OCI-LY1 (cell line): ENCODE data around the gene ATOSA.

Experiments
- EZH2 ChIP-seq: fragments of 200-600 bp; sonication (generic), shearing (Covaris generic); IDR thresholded peaks from 2 replicates; pipeline ENCODE4 v1.8.0; 2017; ENCODE audit warnings: borderline replicate concordance, mixed run types, mild to moderate bottlenecking, antibody characterized with exemption, low read length, moderate library complexity, mixed read lengths
- TF ChIP-seq, protein P1 (sequence below): fragments of 200-600 bp; sonication (generic), shearing (Covaris generic); IDR thresholded peaks from 2 replicates; pipeline ENCODE4 v1.5.1; 2017; ENCODE audit warnings: mild to moderate bottlenecking, antibody characterized with exemption, low read length, moderate library complexity, mixed read lengths

DNA sequence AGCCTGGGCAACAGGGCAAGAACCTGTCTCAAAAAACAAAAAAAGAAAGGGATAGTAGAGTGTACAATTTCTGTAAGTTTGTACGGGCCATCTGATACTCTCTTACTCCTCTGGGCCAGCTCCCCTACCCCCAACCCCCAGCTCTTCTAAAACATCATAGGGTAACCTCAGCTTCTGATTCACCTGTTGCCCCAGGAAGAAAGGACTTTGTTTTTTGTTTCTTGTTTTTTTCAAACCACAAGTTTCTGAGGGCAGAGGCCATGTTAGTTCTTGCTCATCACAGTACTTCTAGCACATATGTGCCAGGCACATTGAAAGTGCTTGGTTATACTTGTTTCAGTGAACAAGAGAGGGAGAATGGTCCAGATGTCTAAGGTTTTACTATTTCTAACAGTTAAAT, 20.2 kb downstream of the ATOSA start:
- TF ChIP-seq, protein P1, sequence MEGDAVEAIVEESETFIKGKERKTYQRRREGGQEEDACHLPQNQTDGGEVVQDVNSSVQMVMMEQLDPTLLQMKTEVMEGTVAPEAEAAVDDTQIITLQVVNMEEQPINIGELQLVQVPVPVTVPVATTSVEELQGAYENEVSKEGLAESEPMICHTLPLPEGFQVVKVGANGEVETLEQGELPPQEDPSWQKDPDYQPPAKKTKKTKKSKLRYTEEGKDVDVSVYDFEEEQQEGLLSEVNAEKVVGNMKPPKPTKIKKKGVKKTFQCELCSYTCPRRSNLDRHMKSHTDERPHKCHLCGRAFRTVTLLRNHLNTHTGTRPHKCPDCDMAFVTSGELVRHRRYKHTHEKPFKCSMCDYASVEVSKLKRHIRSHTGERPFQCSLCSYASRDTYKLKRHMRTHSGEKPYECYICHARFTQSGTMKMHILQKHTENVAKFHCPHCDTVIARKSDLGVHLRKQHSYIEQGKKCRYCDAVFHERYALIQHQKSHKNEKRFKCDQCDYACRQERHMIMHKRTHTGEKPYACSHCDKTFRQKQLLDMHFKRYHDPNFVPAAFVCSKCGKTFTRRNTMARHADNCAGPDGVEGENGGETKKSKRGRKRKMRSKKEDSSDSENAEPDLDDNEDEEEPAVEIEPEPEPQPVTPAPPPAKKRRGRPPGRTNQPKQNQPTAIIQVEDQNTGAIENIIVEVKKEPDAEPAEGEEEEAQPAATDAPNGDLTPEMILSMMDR, result no peak
- no peak for TF ChIP-seq EZH2
